KOPT-K1 (cell line): ENCODE data around the gene MLC1.

Experiments used
- H3K27ac ChIP-seq: fragments of 200-600 bp; sonication (generic); 2 replicates; pipeline ENCODE4 v1.5.1; 2016; ENCODE audit warnings: antibody characterized with exemption, mild to moderate bottlenecking, low read depth, low read length; ENCODE audit not compliant: poor library complexity, severe bottlenecking
- H3K36me3 ChIP-seq: fragments of 200-600 bp; sonication (generic); 2 replicates; pipeline ENCODE4 v1.5.1; 2017; ENCODE audit warnings: antibody characterized with exemption, mild to moderate bottlenecking, low read length, moderate library complexity; ENCODE audit not compliant: insufficient read depth
- H3K9me3 ChIP-seq: fragments of 200-600 bp; sonication (generic); 2 replicates; pipeline ENCODE4 v1.5.1; 2017; ENCODE audit warnings: antibody characterized with exemption, low read length, mild to moderate bottlenecking; ENCODE audit not compliant: insufficient read depth, poor library complexity, severe bottlenecking

Gene MLC1

DNA sequence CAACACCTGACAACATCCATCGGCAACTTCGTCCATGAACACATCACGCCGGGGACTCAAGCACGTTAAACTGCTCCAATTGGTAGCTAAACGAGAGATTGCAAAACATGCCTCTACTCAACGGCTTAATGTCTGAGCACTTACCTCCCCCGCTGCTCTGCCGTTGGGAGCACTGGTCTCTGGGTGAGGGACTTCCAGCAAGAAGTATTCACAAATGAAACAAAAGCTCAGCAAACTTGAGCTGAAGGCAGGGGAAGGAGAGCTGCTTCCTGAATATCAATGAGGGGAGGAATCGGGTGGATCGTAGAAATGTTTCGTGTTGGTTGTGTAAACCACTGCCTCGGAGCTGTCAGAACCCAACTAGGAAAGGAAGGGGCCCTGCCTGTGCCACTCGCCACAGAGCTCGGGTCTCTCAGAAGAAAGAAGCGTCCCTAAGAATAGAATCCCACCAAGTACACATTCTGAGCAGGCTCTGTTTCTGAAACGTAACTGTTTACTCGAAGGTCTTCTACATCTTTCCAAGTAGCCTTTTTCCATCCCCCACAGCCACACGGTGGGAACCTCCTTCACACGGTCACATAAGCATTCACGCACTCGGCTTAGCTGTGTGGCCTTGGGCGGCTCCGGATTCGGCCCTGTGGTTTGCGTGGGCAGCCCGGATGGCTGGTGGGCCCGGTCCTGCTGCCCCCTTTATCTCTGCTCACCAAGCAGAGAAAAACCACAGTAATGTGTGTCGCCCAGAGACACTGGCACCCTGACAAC, at the start of gene MLC1:
Gene MLC1, minus strand, starts transcription at position 216 of the 762 bp plus-strand sequence. CDS start 524 bp downstream, outside the sequence.
- Histone ChIP-seq H3K36me3 (no peaks in the 10 kb centered on the region), H3K27ac (no peak within 1 kb of the TSS), H3K9me3 (peaks cover 8% of the 10 kb centered on the region)

DNA sequence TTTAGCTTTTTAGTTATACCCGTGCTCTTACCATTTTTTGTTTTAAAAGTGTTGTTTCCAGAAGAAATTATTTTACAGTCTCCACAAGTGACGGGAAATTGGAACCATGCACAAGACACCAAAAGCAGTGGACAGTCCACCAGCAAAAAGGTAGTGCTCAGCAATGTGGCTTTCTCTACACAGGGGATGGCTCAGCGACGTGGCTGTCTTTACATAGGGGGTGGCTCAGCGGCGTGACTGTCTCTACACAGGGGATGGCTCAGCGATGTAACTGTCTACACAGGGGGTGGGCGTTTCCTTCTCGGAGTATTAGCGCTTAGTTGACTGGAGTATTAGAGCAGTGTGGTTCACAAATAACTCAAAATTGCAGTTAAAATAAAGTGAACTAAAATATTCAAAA, 49.3 kb upstream of the MLC1 start:
- Histone ChIP-seq H3K27ac (no peak overlapping the region), H3K9me3 (peaks cover 6% of the 10 kb centered on the region), H3K36me3 (no peaks in the 10 kb centered on the region)

DNA sequence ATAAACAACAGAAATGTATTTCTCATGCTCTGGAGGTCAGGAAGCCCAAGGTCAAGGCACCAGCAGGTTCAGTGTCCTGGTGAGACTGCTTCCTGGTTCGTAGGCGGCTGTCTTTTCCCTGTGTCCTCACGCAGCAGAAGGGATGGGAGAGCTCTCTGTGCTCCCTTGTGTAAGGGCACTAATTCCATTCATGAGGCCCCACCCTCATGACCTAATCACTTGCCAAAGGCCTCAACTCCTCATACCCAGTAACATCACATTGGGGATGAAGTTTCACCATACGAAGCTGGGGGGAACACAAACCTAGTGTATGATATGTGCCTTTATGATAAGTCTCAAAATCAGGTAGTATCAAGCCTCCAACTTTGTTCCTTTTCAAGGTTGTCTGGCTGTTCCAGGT, 46.7 kb upstream of the MLC1 start:
- H3K9me3 ChIP-seq, result peaks cover 6% of the 10 kb centered on the region
- H3K36me3 ChIP-seq, result no peaks in the 10 kb centered on the region
- H3K27ac ChIP-seq, result no peak overlapping the region

DNA sequence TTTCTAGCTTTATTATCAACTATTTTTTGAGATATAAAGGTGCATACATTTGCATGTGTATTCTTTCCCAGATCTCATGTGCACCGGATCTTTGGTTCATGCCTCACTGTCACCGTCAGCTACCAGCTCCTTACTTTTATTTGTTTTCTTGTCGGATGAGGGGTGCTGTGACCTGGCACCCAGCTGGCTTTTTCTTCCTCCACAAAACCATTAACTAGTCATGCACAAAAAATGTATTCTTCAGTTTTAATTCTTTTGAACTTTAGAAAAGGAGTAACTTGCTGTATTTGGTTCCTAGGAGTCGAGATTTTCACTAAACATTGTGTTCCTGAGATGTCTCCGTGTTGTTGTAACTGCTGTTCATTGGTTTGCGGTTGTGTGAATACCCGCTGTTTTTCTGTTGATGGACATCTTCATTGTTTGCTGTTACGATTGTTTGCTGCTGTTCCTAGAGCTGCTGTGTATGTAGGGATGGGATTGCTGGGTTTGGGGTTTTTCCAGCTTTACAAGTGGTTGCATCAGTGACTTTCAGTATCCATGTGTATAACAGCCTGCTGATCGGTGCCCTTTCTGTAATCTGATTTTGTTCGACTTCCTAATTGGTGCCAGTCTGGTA, 44.0 kb upstream of the MLC1 start:
- H3K27ac ChIP-seq, result no peak overlapping the region

DNA sequence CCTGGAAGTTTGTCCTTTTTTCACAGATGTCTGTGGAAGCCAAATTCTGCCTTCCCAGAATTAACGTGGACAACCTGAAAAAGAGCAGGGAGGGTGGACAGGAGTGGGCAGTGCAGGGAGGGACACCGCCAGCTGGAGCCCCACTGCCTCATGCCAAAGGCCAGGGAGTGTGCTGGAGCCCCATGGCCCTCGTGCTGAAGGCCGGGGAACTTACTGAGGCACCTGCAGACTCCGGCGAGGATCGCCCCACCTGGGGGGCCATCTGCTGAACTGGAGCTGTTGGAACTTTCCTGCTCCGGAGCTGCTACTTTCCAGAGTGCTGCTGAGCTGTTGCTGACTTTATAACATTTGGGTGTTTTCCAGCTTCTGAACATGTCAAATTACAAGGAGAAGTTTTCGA, 39.8 kb upstream of the MLC1 start:
- H3K27ac ChIP-seq, result no peak overlapping the region
- H3K36me3 ChIP-seq, result no peaks in the 10 kb centered on the region
- H3K9me3 ChIP-seq, result peaks cover 38% of the 10 kb centered on the region

More for the DNA sequence above, 44.0 kb upstream of the MLC1 start:
- Histone ChIP-seq H3K9me3 (peaks cover 9% of the 10 kb centered on the region), H3K36me3 (no peaks in the 10 kb centered on the region)

DNA sequence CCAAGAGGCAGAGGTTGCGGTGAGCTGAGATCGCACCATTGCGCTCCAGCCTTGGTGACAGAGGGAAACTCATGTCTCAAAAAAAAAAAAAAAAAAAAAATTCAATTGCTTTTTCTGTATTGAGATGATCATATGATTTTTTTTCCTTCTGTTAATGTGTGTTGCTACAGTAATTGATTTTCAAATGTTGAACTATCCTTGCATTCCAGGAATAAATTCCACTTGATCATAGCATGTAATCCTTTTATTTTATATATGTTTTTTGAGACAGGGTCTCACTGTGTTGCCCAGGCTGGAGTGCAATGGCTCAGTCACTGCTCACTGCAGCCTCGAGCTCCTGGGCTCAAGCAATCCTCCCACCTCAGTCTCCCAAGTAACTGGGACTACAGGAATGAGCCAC, 37.9 kb upstream of the MLC1 start:
- Histone ChIP-seq H3K36me3 (no peaks in the 10 kb centered on the region), H3K27ac (no peak overlapping the region), H3K9me3 (peaks cover 38% of the 10 kb centered on the region)

DNA sequence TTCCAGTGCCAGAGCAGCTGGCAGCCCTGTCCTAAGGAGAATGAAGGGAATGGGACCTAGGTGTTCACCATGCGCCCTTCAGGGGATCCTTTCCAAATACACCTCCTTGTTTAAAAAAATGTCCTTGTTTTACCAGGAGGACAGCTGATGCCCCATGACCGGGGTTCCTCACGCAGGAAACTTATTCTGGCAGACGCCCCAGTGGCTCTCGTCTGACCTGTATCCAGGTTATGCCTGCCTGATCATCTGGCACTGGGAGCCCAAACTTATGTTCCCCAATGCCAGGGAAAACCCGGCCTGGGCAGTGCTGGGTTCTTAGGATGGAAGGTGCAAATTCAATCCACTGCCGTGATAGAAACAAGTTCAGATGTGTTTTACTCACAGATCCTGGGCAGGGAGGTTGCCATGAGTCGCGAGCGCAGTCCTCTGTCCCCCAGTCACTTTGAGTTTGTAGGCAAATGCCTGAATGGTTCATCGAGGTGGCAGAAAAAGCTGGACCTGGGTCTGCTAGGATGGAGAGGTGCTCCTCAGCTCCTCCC, 36.0 kb upstream of the MLC1 start:
- H3K27ac ChIP-seq, result no peak overlapping the region
- H3K9me3 ChIP-seq, result peaks cover 38% of the 10 kb centered on the region
- H3K36me3 ChIP-seq, result no peaks in the 10 kb centered on the region

DNA sequence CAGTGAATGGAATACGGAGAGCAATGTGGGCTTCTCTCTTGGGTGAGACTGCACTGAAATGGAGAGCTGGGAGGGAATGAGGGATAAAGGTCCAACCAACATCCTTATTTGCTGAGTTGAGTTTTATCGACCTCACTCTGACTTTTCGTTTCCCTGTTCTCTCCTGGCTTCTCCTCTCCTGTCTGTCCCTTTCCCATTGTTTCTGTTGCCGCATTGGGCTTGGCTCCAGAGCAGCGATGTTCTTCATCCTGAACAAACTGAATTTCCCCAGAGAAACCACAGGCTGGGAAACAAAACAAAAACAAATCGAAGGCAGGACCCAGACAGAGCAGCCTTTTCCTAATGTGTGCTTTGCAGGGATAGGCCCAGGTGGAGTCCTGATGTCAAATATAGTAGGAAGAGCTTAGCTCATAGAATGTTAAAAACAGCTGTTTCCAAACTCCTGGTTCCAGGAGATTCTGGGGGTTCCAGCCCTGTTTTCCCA, 34.6 kb upstream of the MLC1 start:
- H3K27ac ChIP-seq, result no peak overlapping the region
- peaks cover 37% of the 10 kb centered on the region for H3K9me3 ChIP-seq
- no peaks in the 10 kb centered on the region for H3K36me3 ChIP-seq

DNA sequence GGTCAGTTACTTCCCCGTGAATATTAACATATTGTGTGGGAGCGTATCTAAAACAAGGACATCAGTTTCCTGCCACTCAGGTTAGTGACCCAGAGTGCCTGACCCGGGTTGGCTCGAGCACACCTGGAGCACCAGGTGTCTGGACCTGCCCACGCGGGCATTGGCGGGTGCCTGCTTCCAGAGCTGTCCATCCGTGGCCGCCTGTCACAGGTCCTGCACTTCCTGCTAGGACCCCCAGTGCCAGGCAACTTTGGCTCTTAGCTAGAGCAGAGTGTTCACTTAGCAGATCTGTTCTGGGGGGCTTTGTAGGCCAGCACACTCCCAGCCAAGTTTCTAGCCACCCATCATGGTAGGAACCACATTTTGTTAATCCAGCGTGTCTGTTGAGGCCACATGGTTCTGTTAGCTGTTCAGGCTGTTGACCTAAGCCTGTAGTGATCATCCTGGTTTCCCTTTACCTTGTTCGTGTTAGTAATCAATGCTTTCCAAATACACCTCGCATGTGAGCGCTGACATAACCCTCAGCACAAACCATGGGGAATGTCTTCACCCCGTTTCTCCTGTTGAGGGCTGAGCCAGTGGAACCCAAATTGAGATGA, 34.0 kb upstream of the MLC1 start:
- no peak overlapping the region for H3K27ac ChIP-seq
- H3K9me3 ChIP-seq, result peaks cover 35% of the 10 kb centered on the region
- H3K36me3 ChIP-seq, result no peaks in the 10 kb centered on the region

DNA sequence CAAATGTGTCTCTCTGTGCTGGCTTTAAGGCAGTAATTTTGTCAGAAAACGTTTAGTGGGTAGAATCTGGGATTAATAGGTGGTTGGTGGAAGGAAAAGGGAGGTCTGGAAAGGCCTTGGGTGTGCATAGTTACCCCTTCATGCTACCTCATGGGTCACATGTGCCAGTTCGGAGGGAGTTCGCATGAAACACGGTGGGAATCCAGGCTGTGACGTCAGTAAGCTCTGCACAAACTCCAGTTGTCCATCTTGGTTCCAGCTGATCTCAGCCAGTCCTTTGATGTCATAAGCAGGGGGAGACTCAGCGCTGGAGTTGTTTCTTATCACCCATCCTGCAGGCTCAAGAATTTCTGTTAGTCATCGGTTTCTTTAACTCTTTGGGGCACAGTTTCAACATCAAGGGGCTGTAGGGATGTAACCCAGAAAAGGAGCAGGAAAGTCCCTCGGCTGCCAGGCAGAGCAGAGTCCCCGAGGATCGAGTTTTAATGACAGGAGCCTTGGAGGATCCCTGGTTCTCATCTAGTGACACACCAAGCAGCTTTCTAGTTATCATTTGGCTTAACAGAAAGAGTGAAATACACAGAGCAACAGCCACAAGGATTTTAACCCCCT, 33.4 kb upstream of the MLC1 start:
- peaks cover 30% of the 10 kb centered on the region for H3K9me3 ChIP-seq
- no peak overlapping the region for H3K27ac ChIP-seq
- no peaks in the 10 kb centered on the region for H3K36me3 ChIP-seq

DNA sequence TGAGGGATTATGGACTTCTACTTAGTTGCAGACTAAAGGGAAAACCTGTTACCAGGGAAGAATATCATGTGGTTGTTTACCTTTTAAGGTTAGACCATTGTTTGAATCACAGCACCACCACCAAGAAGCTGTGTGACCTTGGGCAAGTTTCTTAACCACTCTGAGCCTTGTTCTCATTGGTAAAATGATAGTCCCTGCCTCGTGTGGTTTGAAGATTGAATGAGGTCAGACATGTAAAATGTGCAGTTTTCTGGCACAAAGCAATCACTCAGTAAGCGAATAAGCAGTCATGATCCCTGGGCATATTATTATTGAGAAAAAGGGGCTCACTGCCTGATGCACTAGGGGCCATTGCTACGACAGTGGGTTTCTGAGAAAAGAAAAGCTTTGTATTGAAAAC, 32.9 kb upstream of the MLC1 start:
- no peaks in the 10 kb centered on the region for H3K36me3 ChIP-seq
- peaks cover 25% of the 10 kb centered on the region for H3K9me3 ChIP-seq
- H3K27ac ChIP-seq, result no peak overlapping the region

DNA sequence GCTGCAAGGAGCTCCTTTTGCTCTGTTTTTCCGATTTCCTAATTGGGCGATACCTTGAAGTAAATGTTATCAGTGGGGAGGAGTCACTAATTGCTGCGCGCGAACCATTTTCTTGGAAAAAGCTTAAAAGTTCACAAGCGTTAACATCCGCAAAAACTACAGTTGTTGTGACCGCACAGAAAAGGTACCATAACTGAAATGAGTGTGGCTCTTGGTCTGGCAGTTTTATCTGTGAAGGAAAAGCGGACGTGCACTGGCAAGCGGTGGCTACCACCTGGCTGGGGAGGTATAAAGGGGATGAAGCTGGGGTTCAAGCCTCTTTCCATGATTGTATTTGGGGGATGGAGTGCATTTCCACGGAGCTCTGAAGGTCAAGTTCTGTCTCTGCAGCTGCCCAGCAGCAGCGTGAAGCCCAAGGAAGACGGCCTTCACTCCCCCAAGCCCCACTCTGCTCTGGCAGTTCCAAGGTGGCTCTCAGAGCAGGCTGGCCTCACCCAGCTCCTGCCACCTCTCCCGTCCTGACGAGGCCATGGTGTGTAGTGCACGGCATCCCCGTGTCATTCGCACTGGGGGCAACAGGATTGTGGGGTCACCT, 32.0 kb upstream of the MLC1 start:
- no peak overlapping the region for H3K27ac ChIP-seq

DNA sequence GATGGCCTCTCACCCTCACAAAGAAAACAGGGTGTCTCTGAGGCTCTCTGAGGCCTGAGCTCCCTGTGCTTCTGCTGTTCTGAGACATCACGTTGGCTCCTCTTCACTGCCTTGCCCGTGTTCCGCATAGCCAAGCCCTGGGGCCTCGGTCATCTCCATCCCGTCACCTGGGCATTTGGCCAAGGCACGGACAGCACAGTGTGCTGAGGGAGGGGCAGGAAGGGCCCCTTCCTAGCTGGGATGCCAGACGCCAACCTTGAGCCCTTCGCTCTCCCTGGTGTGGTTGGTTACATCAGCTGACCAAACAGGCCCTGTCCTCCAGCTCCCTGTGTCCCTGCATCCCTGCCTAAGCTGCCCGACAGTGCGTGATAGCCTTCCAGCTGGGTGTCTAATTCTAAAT, 30.5 kb upstream of the MLC1 start:
- no peaks in the 10 kb centered on the region for H3K36me3 ChIP-seq
- peaks cover 2% of the 10 kb centered on the region for H3K9me3 ChIP-seq
- no peak overlapping the region for H3K27ac ChIP-seq

More for the DNA sequence above, 32.0 kb upstream of the MLC1 start:
- Histone ChIP-seq H3K36me3 (no peaks in the 10 kb centered on the region), H3K9me3 (peaks cover 17% of the 10 kb centered on the region)

DNA sequence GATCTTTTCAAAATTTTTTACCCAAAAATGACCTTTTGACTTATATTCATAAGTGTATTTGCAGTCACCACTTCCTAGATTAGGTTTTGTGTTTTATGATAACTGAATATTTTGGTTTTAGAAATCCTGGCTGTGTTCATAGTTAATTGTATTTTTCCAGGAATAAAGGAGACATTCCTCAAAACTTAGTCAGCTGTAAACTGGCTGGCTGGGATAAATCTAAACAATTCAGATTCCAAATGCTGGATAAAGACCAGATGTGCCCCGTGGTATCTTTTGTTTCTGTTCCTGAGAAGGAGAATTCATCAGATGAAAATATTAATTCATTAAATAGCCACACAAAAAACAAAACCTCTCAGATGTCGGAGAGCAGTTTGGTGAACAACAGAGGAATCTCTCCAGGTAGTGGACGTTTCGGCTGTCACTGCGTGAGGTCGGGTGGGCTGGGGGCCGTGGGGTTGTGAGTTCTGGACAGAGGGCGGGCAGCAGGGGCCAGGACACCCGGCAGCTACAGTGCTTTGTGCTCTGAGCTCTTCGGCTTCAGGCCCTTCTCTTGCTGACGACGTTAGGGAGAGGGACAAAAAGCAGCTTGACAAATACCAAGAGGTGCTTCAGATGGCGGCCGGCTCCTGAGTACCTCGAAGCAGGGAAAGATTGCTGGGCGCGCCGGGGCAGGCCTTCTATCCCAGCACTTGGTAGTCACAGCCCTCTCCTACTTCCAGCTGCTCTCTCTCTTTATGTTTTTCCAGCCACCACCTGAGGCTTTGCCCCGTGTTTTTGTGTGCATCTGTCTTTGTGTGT, 29.2 kb upstream of the MLC1 start:
- H3K27ac ChIP-seq, result no peak overlapping the region

More for the DNA sequence above, 29.2 kb upstream of the MLC1 start:
- H3K36me3 ChIP-seq, result no peaks in the 10 kb centered on the region
- no peaks in the 10 kb centered on the region for H3K9me3 ChIP-seq
